Mammary epithelial cell (primary cell): ENCODE measurements around the gene KCNJ14.

ENCODE experiments used
- EZH2 ChIP-seq: IDR thresholded peaks from 2 replicates; pipeline ENCODE4 v1.6.1; 2012; ENCODE audit warnings: low read length, inconsistent platforms, borderline replicate concordance
- TF ChIP-seq, protein P1 (sequence below), 2 donors: IDR thresholded peaks in 1 of 2; conservative IDR thresholded peaks in 1 of 2; 2 replicates each; pipeline ENCODE4 v1.5.1; 2011 to 2012; ENCODE audit warnings: inconsistent platforms in 2 of 2, low read length in 2 of 2, mild to moderate bottlenecking in 2 of 2, control low read depth in 1 of 2, low read depth in 1 of 2; ENCODE audit not compliant: insufficient read depth in 1 of 2; ENCODE audit errors: extremely low read depth in 1 of 2

DNA sequence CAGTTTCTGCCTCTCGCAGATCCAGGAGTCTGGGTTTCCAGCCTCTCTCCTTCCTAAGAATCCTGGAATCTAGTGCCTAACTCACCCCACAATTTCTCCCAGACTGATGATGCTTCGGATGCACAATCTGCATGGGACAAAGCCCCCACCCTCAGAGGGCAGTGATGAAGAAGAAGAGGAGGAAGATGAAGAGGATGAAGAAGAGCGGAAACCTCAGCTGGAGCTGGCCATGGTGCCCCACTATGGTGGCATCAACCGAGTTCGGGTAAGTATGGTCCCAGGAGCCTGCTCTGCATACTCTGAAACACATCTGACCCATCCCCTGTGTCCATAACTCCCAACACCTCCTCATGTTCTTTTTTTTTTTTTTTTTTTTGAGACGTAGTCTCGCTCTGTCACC lies 8.8 kb upstream of the KCNJ14 start:
- no peak for TF ChIP-seq EZH2
- TF ChIP-seq, protein P1, sequence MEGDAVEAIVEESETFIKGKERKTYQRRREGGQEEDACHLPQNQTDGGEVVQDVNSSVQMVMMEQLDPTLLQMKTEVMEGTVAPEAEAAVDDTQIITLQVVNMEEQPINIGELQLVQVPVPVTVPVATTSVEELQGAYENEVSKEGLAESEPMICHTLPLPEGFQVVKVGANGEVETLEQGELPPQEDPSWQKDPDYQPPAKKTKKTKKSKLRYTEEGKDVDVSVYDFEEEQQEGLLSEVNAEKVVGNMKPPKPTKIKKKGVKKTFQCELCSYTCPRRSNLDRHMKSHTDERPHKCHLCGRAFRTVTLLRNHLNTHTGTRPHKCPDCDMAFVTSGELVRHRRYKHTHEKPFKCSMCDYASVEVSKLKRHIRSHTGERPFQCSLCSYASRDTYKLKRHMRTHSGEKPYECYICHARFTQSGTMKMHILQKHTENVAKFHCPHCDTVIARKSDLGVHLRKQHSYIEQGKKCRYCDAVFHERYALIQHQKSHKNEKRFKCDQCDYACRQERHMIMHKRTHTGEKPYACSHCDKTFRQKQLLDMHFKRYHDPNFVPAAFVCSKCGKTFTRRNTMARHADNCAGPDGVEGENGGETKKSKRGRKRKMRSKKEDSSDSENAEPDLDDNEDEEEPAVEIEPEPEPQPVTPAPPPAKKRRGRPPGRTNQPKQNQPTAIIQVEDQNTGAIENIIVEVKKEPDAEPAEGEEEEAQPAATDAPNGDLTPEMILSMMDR (conservative IDR thresholded peaks at IDR 0.05 in 1 of 2, IDR thresholded peaks at IDR 0.05 in 1 of 2; ENCODE audit: extremely low read depth in 1 of 2, insufficient read depth in 1 of 2, low read depth in 1 of 2, low read length in 2 of 2) = no peak
